ENCODE data around the gene CEP20. TPM values are rescaled to one million over a fixed set of nuclear protein-coding genes. Genes with fewer than 3 reads are reported as not detected.
A peak's percentile ranks its signal among the peaks of the same experiment; 100 is the strongest.

The CEP20 gene
- total RNA-seq, 1 donor, result 48.9 TPM

- H3K36me3 ChIP-seq (ENCODE audit: insufficient read depth, low read length), result no peaks in the 10 kb centered on the region
- H3K4me2 ChIP-seq (ENCODE audit: insufficient read depth, low read length), result no peak overlapping the region
- no peak overlapping the region for H2AFZ ChIP-seq (ENCODE audit: low read length)
- TF ChIP-seq CTCF (IDR thresholded peaks at IDR 0.05; ENCODE audit: extremely low read depth, low read depth, low read length), result no peak
- no peak overlapping the region for H3K4me3 ChIP-seq (ENCODE audit: insufficient read depth, low read length)
- H3K9me3 ChIP-seq (ENCODE audit: low read depth, low read length), result no peaks in the 10 kb centered on the region
- no peak for DNase-seq (ENCODE audit: insufficient read length, low spot score, missing footprints)
- H3K27ac ChIP-seq (ENCODE audit: low read depth, low read length), result no peak overlapping the region
- H3K79me2 ChIP-seq (ENCODE audit: insufficient read depth, low read length), result no peaks in the 10 kb centered on the region
- no peaks in the 10 kb centered on the region for H4K20me1 ChIP-seq (ENCODE audit: insufficient read depth, low read length)
- peaks cover 11% of the 10 kb centered on the region for H3K27me3 ChIP-seq (ENCODE audit: insufficient read depth, low read length)
- peaks cover 16% of the 10 kb centered on the region for H3K4me1 ChIP-seq (ENCODE audit: insufficient read depth, low read length)
Observed at GRCh38 chr16:15861996-15862395, 26.4 kb downstream of the CEP20 start.

GRCh38 chr16:15858921-15859668, 29.3 kb downstream of the CEP20 start:
- peak; percentile 43 for DNase-seq (ENCODE audit: insufficient read length, low spot score, missing footprints)

GRCh38 chr16:15857724-15858560, 30.5 kb downstream of the CEP20 start:
- TF ChIP-seq CTCF (IDR thresholded peaks at IDR 0.05; ENCODE audit: extremely low read depth, low read depth, low read length), result no peak
- Histone ChIP-seq H3K27ac (ENCODE audit: low read depth, low read length) (no peak overlapping the region), H3K27me3 (ENCODE audit: insufficient read depth, low read length) (peaks cover 42% of the 10 kb centered on the region), H3K4me2 (ENCODE audit: insufficient read depth, low read length) (peak overlapping the region; percentile 97), H3K4me1 (ENCODE audit: insufficient read depth, low read length) (peaks cover 7% of the 10 kb centered on the region), H3K79me2 (ENCODE audit: insufficient read depth, low read length) (no peaks in the 10 kb centered on the region), H2AFZ (ENCODE audit: low read length) (peak overlapping the region; percentile 84), H3K9me3 (ENCODE audit: low read depth, low read length) (no peaks in the 10 kb centered on the region), H3K36me3 (ENCODE audit: insufficient read depth, low read length) (no peaks in the 10 kb centered on the region), H3K4me3 (ENCODE audit: insufficient read depth, low read length) (peak overlapping the region; percentile 67), H4K20me1 (ENCODE audit: insufficient read depth, low read length) (no peaks in the 10 kb centered on the region)
- DNase-seq (ENCODE audit: insufficient read length, low spot score, missing footprints), result peak; percentile 95

More at GRCh38 chr16:15858921-15859668, 29.3 kb downstream of the CEP20 start:
- no peaks in the 10 kb centered on the region for H3K79me2 ChIP-seq (ENCODE audit: insufficient read depth, low read length)
- no peak overlapping the region for H3K27ac ChIP-seq (ENCODE audit: low read depth, low read length)
- H4K20me1 ChIP-seq (ENCODE audit: insufficient read depth, low read length), result no peaks in the 10 kb centered on the region
- no peak overlapping the region for H3K4me2 ChIP-seq (ENCODE audit: insufficient read depth, low read length)
- H3K9me3 ChIP-seq (ENCODE audit: low read depth, low read length), result no peaks in the 10 kb centered on the region
- peaks cover 7% of the 10 kb centered on the region for H3K4me1 ChIP-seq (ENCODE audit: insufficient read depth, low read length)
- no peak overlapping the region for H2AFZ ChIP-seq (ENCODE audit: low read length)
- no peaks in the 10 kb centered on the region for H3K36me3 ChIP-seq (ENCODE audit: insufficient read depth, low read length)
- H3K27me3 ChIP-seq (ENCODE audit: insufficient read depth, low read length), result peaks cover 40% of the 10 kb centered on the region
- TF ChIP-seq CTCF (IDR thresholded peaks at IDR 0.05; ENCODE audit: extremely low read depth, low read depth, low read length), result no peak
- H3K4me3 ChIP-seq (ENCODE audit: insufficient read depth, low read length), result no peak overlapping the region
